Measurements from ENCODE around the gene IL36A.
A peak's percentile ranks its signal among the peaks of the same experiment; 100 is the strongest.

IL36A gene

GRCh38 chr2:113005030-113005509 lies at the start of gene IL36A:
IL36A (plus strand) TSS chr2:113005459; CDS start chr2:113005872, 413 bp downstream.
- no peak for DNase-seq (ENCODE audit: low read depth in 2 of 2)

GRCh38 chr2:112957511-112957910 lies 47.7 kb upstream of the IL36A start:
- DNase-seq (ENCODE audit: low read depth in 2 of 2): no peak

- DNase-seq (ENCODE audit: low read depth in 2 of 2): peak in 1 of 2 donors; percentile 10
Measured at GRCh38 chr2:112958428-112959108, 46.7 kb upstream of the IL36A start.

GRCh38 chr2:112959109-112959812 lies 46.0 kb upstream of the IL36A start:
- DNase-seq (ENCODE audit: low read depth in 2 of 2): no peak

GRCh38 chr2:112960230-112960825 lies 44.9 kb upstream of the IL36A start:
- DNase-seq (ENCODE audit: low read depth in 2 of 2): no peak

- DNase-seq (ENCODE audit: low read depth in 2 of 2): no peak
Measured at GRCh38 chr2:112962308-112963175, 42.7 kb upstream of the IL36A start.

- no peak for DNase-seq (ENCODE audit: low read depth in 2 of 2)
Measured at GRCh38 chr2:112967023-112967422, 38.2 kb upstream of the IL36A start.

- DNase-seq (ENCODE audit: low read depth in 2 of 2): no peak
Measured at GRCh38 chr2:112972423-112973086, 32.7 kb upstream of the IL36A start.

- no peak for DNase-seq (ENCODE audit: low read depth in 2 of 2)
Measured at GRCh38 chr2:112973156-112973555, 32.1 kb upstream of the IL36A start.

- DNase-seq (ENCODE audit: low read depth in 2 of 2): no peak
Measured at GRCh38 chr2:112977559-112978056, 27.7 kb upstream of the IL36A start, which contains the start of gene IL36G. IL36G (plus strand) TSS chr2:112978006; CDS start chr2:112978639, 633 bp downstream.

GRCh38 chr2:112979731-112980130 lies 25.5 kb upstream of the IL36A start:
- no peak for DNase-seq (ENCODE audit: low read depth in 2 of 2)

GRCh38 chr2:112980537-112980936 lies 24.7 kb upstream of the IL36A start:
- no peak for DNase-seq (ENCODE audit: low read depth in 2 of 2)

GRCh38 chr2:112985090-112985489 lies 20.2 kb upstream of the IL36A start:
- DNase-seq (ENCODE audit: low read depth in 2 of 2): no peak

GRCh38 chr2:112989611-112990010 lies 15.6 kb upstream of the IL36A start:
- DNase-seq (ENCODE audit: low read depth in 2 of 2): no peak

GRCh38 chr2:112993831-112994230 lies 11.4 kb upstream of the IL36A start:
- no peak for DNase-seq (ENCODE audit: low read depth in 2 of 2)

- no peak for DNase-seq (ENCODE audit: low read depth in 2 of 2)
Measured at GRCh38 chr2:112994648-112995047, 10.6 kb upstream of the IL36A start.

- DNase-seq (ENCODE audit: low read depth in 2 of 2): no peak
Measured at GRCh38 chr2:112995346-112995920, 9.8 kb upstream of the IL36A start.

GRCh38 chr2:112996635-112997034 lies 8.6 kb upstream of the IL36A start:
- DNase-seq (ENCODE audit: low read depth in 2 of 2): peak; percentile 12 to 30

GRCh38 chr2:112997151-112997550 lies 8.1 kb upstream of the IL36A start:
- no peak for DNase-seq (ENCODE audit: low read depth in 2 of 2)

- DNase-seq (ENCODE audit: low read depth in 2 of 2): no peak
Measured at GRCh38 chr2:113000436-113000835, 4.8 kb upstream of the IL36A start.

- DNase-seq (ENCODE audit: low read depth in 2 of 2): no peak
Measured at GRCh38 chr2:113002677-113003076, 2.6 kb upstream of the IL36A start.

Measured in activated CD8-positive, alpha-beta memory T cell treated with anti-CD3 and anti-CD28 coated beads for 4 hours (primary cell).